ENCODE results near the gene PRR11. TPM values are rescaled to one million over a fixed set of nuclear protein-coding genes. Genes with fewer than 3 reads are reported as not detected.

The PRR11 gene
- total RNA-seq, 1 donor from 2014 or later, result 12.9 TPM

DNA sequence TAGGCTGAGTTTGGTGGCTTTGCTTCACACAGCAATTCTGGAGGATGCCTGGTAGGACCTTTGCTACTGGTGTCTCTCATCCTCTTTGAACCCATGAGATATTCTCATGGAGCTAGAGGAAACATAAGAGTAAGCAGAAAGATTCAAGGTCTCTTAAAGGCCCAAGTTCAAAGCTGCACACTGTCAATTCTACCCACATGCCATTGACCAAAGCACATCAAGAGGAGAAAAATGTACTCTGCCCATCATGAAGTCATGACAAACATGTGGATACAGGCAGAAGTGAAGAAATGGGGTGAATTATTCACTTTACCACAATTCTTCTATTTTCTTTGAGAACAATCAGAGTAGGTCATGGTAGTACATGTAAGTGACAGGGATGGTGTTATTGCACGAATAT lies 13.7 kb upstream of the PRR11 start:
- peaks cover 3% of the 10 kb centered on the region for H3K4me1 Mint-ChIP-seq (ENCODE audit: low read depth)
- no peaks in the 10 kb centered on the region for H3K36me3 Mint-ChIP-seq (ENCODE audit: low read depth)
- no peaks in the 10 kb centered on the region for H3K27me3 Mint-ChIP-seq (ENCODE audit: low read depth)
- no peak overlapping the region for H3K27ac Mint-ChIP-seq (ENCODE audit: unreplicated experiment)
- no peak for DNase-seq (ENCODE audit: low spot score)
- TF ChIP-seq, protein P1, sequence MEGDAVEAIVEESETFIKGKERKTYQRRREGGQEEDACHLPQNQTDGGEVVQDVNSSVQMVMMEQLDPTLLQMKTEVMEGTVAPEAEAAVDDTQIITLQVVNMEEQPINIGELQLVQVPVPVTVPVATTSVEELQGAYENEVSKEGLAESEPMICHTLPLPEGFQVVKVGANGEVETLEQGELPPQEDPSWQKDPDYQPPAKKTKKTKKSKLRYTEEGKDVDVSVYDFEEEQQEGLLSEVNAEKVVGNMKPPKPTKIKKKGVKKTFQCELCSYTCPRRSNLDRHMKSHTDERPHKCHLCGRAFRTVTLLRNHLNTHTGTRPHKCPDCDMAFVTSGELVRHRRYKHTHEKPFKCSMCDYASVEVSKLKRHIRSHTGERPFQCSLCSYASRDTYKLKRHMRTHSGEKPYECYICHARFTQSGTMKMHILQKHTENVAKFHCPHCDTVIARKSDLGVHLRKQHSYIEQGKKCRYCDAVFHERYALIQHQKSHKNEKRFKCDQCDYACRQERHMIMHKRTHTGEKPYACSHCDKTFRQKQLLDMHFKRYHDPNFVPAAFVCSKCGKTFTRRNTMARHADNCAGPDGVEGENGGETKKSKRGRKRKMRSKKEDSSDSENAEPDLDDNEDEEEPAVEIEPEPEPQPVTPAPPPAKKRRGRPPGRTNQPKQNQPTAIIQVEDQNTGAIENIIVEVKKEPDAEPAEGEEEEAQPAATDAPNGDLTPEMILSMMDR (IDR thresholded peaks at IDR 0.05), result no peak
- H3K9me3 Mint-ChIP-seq (ENCODE audit: low read depth), result no peaks in the 10 kb centered on the region
- H3K4me3 Mint-ChIP-seq (ENCODE audit: unreplicated experiment), result no peak overlapping the region

- no peaks in the 10 kb centered on the region for H3K9me3 Mint-ChIP-seq (ENCODE audit: low read depth)
- H3K27ac Mint-ChIP-seq (ENCODE audit: unreplicated experiment), result no peak overlapping the region
- peaks cover 22% of the 10 kb centered on the region for H3K4me1 Mint-ChIP-seq (ENCODE audit: low read depth)
- TF ChIP-seq, protein P1 (IDR thresholded peaks at IDR 0.05), result no peak
- no peaks in the 10 kb centered on the region for H3K27me3 Mint-ChIP-seq (ENCODE audit: low read depth)
- DNase-seq (ENCODE audit: low spot score), result no peak
- no peak overlapping the region for H3K4me3 Mint-ChIP-seq (ENCODE audit: unreplicated experiment)
- H3K36me3 Mint-ChIP-seq (ENCODE audit: low read depth), result no peaks in the 10 kb centered on the region
These were observed 9.9 kb upstream of the PRR11 start for GRCh38 chr17:59145571-59146096.

DNA sequence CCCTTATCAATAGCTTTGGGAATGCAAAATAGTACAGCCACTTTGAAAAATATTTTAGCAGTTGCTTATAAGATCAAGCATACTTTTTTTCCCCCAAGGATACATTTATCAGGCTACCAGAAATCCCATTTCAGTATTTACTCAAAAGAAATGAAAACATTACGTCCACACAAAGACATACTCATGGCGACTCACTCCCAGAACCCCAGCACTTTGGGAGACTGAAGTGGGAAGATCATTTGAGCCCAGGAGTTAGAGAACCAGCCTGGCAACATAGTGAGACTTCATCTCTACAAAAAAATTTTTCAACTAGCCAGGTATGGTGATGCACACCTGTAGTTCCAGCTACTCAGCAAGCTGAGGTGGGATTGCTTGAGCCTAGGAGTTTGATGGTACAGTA lies 6.5 kb upstream of the PRR11 start:
- no peak overlapping the region for H3K4me3 Mint-ChIP-seq (ENCODE audit: unreplicated experiment)

DNA sequence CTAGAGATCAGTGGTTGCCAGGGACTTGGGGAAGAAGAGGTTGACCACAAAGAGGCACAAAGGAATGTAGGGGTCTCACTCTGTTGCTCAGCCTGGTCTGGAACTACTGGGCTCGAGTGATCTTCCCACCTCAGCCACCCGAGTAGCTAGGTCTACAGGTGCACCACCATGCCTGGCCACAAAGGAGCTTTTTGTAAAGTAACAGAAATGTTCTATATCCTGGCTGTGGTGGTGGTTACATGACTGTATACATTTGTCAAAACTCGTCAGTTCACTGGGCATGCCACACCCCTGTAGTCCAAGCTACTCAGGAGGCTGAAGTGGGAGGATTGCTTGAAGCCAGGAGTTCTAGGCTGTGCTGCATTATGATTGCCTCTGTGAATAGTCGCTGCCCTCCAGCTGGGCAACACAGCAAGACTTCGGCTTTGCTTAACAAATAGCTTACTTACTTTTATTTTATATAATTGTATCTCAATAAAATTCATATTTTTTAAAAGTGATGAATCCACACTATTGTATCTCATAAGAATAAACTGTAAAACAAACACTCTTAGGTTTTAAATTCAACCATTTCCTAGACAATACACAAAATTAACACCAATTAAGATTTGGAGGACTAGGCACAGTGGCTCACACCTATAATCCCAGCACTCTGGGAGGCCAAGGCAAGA lies 5.6 kb upstream of the PRR11 start:
- no peaks in the 10 kb centered on the region for H3K9me3 Mint-ChIP-seq (ENCODE audit: low read depth)
- H3K36me3 Mint-ChIP-seq (ENCODE audit: low read depth), result no peaks in the 10 kb centered on the region
- H3K27ac Mint-ChIP-seq (ENCODE audit: unreplicated experiment), result peak overlapping the region; percentile 66
- peaks cover 53% of the 10 kb centered on the region for H3K4me1 Mint-ChIP-seq (ENCODE audit: low read depth)
- TF ChIP-seq, protein P1 (IDR thresholded peaks at IDR 0.05), result no peak
- H3K27me3 Mint-ChIP-seq (ENCODE audit: low read depth), result no peaks in the 10 kb centered on the region
- no peak overlapping the region for H3K4me3 Mint-ChIP-seq (ENCODE audit: unreplicated experiment)
- DNase-seq (ENCODE audit: low spot score), result no peak

More for the DNA sequence above, 6.5 kb upstream of the PRR11 start:
- Mint-ChIP-seq H3K27me3 (ENCODE audit: low read depth) (no peaks in the 10 kb centered on the region), H3K9me3 (ENCODE audit: low read depth) (no peaks in the 10 kb centered on the region), H3K27ac (ENCODE audit: unreplicated experiment) (peak overlapping the region; percentile 71), H3K36me3 (ENCODE audit: low read depth) (no peaks in the 10 kb centered on the region), H3K4me1 (ENCODE audit: low read depth) (peaks cover 53% of the 10 kb centered on the region)
- no peak for DNase-seq (ENCODE audit: low spot score)
- TF ChIP-seq, protein P1 (IDR thresholded peaks at IDR 0.05), result no peak

DNA sequence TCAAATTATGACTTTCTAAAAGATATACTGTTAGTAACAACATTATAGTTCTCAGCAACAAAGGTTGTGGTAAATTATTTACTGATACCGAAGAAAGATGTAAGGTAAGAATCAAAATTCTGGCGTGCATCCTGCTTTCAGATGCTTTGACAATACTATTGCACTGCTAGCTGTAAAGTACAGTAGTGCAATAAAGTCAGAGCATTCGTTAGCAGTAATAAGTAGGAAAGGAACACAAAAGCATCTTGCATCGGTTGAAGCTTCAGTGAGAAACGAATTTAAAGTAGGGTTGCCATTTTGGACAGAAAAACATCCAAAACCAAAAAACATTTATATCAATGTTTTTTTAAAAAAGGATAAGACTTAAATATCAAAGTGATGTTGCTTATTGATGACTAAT lies 4.5 kb upstream of the PRR11 start:
- Mint-ChIP-seq H3K4me1 (ENCODE audit: low read depth) (peaks cover 51% of the 10 kb centered on the region), H3K9me3 (ENCODE audit: low read depth) (no peaks in the 10 kb centered on the region), H3K27me3 (ENCODE audit: low read depth) (no peaks in the 10 kb centered on the region), H3K4me3 (ENCODE audit: unreplicated experiment) (no peak overlapping the region), H3K27ac (ENCODE audit: unreplicated experiment) (no peak overlapping the region), H3K36me3 (ENCODE audit: low read depth) (no peaks in the 10 kb centered on the region)
- DNase-seq (ENCODE audit: low spot score), result no peak
- TF ChIP-seq, protein P1 (IDR thresholded peaks at IDR 0.05), result no peak
